HepG2 (cell line): ENCODE data around the gene AGRP. TPM values are rescaled to one million over a fixed set of nuclear protein-coding genes. Genes with fewer than 3 reads are reported as not detected.

ENCODE experiments used
- ATAC-seq: fragments of 200-7000 bp; cut with Tn5 transposase; 3 replicates; pipeline ENCODE4 v1.9.1; 2020; ENCODE audit warnings: mild to moderate bottlenecking, moderate library complexity
- BruUV-seq: library from RNA; stranded (reverse); fragments of 400-500 nt; replicated peaks from 2 replicates; lab custom pipeline; 2021; lab: Mats Ljungman, UMichigan
- CTCF ChIA-PET: fragments of 300-600 bp; formaldehyde crosslinking; extraction: SDS; loops from one replicate; lab custom pipeline; 2021; ENCODE audit warnings: low total read pairs, inconsistent platforms, low intra/inter-chr PET ratio; lab: Yijun Ruan, JAX
- POLR2A ChIA-PET: fragments of 350-600 bp; sonication (Branson Sonifier 250); formaldehyde crosslinking; loops from one replicate; lab custom pipeline; 2020; ENCODE audit warnings: antibody characterized with exemption, inconsistent platforms; lab: Yijun Ruan, JAX
- DNase-seq: peaks from one replicate; pipeline ENCODE4 v3.0.0-alpha.2; 2015; ENCODE audit warnings: low spot score
- FAIRE-seq: peaks from 3 replicates; lab custom pipeline; 2011; peaks lifted over from hg19 to GRCh38; lab: Jason Lieb, UNC
- H2AFZ ChIP-seq: one replicate; pipeline ENCODE4 v1.6.1; 2011; ENCODE audit warnings: low read length, inconsistent platforms
- H3K27ac ChIP-seq: fragments of 300-600 bp; 3 replicates; pipeline ENCODE4 v1.8.0; 2011; ENCODE audit warnings: mixed run types, mild to moderate bottlenecking, mixed read lengths, low read length, inconsistent platforms; ENCODE audit not compliant: insufficient read depth; ENCODE audit errors: extremely low read length
- H3K27me3 ChIP-seq, 2 experiments: fragments of 200-600 bp in 1 of 2; 2 replicates in 1 of 2; 3 replicates in 1 of 2; pipeline versions ENCODE4 v1.6.0 to v1.8.0; 2011; ENCODE audit warnings: low read length in 2 of 2, mild to moderate bottlenecking in 2 of 2, moderate library complexity in 2 of 2, inconsistent platforms in 1 of 2; ENCODE audit not compliant: insufficient read depth in 2 of 2, control insufficient read depth in 1 of 2
- H3K36me3 ChIP-seq, 2 experiments: fragments of 200-600 bp in 1 of 2; replicated peaks in 1 of 2; 2 replicates in 1 of 2; 3 replicates in 1 of 2; pipeline versions ENCODE4 v1.5.1 to v1.8.0; 2011; ENCODE audit warnings: low read length in 2 of 2, inconsistent platforms in 1 of 2; ENCODE audit not compliant: insufficient read depth in 2 of 2, control insufficient read depth in 1 of 2
- H3K4me1 ChIP-seq: 2 replicates; pipeline ENCODE4 v1.5.1; 2012; ENCODE audit warnings: low read length, inconsistent platforms; ENCODE audit not compliant: insufficient read depth
- H3K4me2 ChIP-seq: 2 replicates; pipeline ENCODE4 v1.6.0; 2011; ENCODE audit warnings: low read depth, low read length, inconsistent platforms
- H3K4me3 ChIP-seq, 3 experiments: fragments of 200-600 bp in 1 of 3; sonication (generic), shearing (Covaris generic) in 1 of 3; replicated peaks in 1 of 3; 2 replicates each; pipeline ENCODE4 v1.5.1; 2011 to 2016; ENCODE audit warnings: low read length in 3 of 3, inconsistent platforms in 2 of 3, low read depth in 2 of 3, mild to moderate bottlenecking in 2 of 3, control low read depth in 1 of 3, mixed read lengths in 1 of 3; ENCODE audit not compliant: insufficient read depth in 1 of 3
- H3K79me2 ChIP-seq: one replicate; pipeline ENCODE4 v1.6.1; 2011; ENCODE audit warnings: low read length, inconsistent platforms; ENCODE audit not compliant: insufficient read depth
- H3K9ac ChIP-seq: 2 replicates; pipeline ENCODE4 v1.6.0; 2011; ENCODE audit warnings: mild to moderate bottlenecking, low read depth, low read length, inconsistent platforms; ENCODE audit not compliant: insufficient read depth
- H3K9me3 ChIP-seq: 2 replicates; pipeline ENCODE4 v1.5.1; 2012; ENCODE audit warnings: mild to moderate bottlenecking, low read length
- H4K20me1 ChIP-seq: 2 replicates; pipeline ENCODE4 v1.6.0; 2011; ENCODE audit warnings: inconsistent platforms, mild to moderate bottlenecking, low read length, moderate library complexity; ENCODE audit not compliant: insufficient read depth
- MEIS1 ChIP-seq: sonication (generic); formaldehyde crosslinking; IDR thresholded peaks from 2 replicates; pipeline ENCODE4 v1.9.0; 2021; ENCODE audit warnings: mild to moderate bottlenecking, missing genetic modification reagents, moderate library complexity, borderline replicate concordance
- MXD4 ChIP-seq: IDR thresholded peaks from 2 replicates; pipeline ENCODE4 v1.6.1; 2016; ENCODE audit warnings: mild to moderate bottlenecking, missing biosample characterization, missing genetic modification reagents
- RFXANK ChIP-seq: IDR thresholded peaks from 2 replicates; pipeline ENCODE4 v1.6.1; 2016
- RFXAP ChIP-seq: sonication (generic); formaldehyde crosslinking; IDR thresholded peaks from 2 replicates; pipeline ENCODE4 v1.4.0; 2020; ENCODE audit warnings: missing genetic modification reagents, borderline replicate concordance
- RXRB ChIP-seq: IDR thresholded peaks from 2 replicates; pipeline ENCODE4 v1.6.1; 2016; ENCODE audit warnings: borderline replicate concordance, missing genetic modification reagents, missing compliant biosample characterization
- SRY ChIP-seq: sonication (generic); formaldehyde crosslinking; IDR thresholded peaks from 2 replicates; pipeline ENCODE4 v1.8.0; 2022; ENCODE audit warnings: mild to moderate bottlenecking, missing genetic modification reagents
- ZBTB21 ChIP-seq: sonication (generic); formaldehyde crosslinking; IDR thresholded peaks from 2 replicates; pipeline ENCODE4 v1.4.0; 2020; ENCODE audit warnings: missing genetic modification reagents
- ZFP41 ChIP-seq: sonication (generic); formaldehyde crosslinking; IDR thresholded peaks from 2 replicates; pipeline ENCODE4 v1.4.0; 2020; ENCODE audit warnings: mild to moderate bottlenecking, missing genetic modification reagents, borderline replicate concordance
- ZNF563 ChIP-seq: sonication (generic); formaldehyde crosslinking; IDR thresholded peaks from 2 replicates; pipeline ENCODE4 v1.8.0; 2022; ENCODE audit warnings: mild to moderate bottlenecking, moderate library complexity, missing genetic modification reagents
- ZNF605 ChIP-seq: sonication (generic); formaldehyde crosslinking; IDR thresholded peaks from 2 replicates; pipeline ENCODE4 v1.8.0; 2022; ENCODE audit warnings: mild to moderate bottlenecking, missing genetic modification reagents
- ZNF660 ChIP-seq: sonication (generic); formaldehyde crosslinking; IDR thresholded peaks from 2 replicates; pipeline ENCODE4 v1.5.1; 2020; ENCODE audit warnings: mild to moderate bottlenecking, low read depth, missing genetic modification reagents, borderline replicate concordance
- ZNF781 ChIP-seq: sonication (generic); formaldehyde crosslinking; IDR thresholded peaks from 2 replicates; pipeline ENCODE4 v1.5.1; 2020; ENCODE audit warnings: borderline replicate concordance, mild to moderate bottlenecking, missing genetic modification reagents; ENCODE audit errors: not compliant biosample characterization
- ZSCAN21 ChIP-seq: sonication (generic); formaldehyde crosslinking; IDR thresholded peaks from 2 replicates; pipeline ENCODE4 v1.8.0; 2022; ENCODE audit warnings: mild to moderate bottlenecking, missing genetic modification reagents, moderate library complexity, borderline replicate concordance
- WGBS: methylation state at CpG from one replicate; pipeline ENCODE4 v1.1.6; 2017; ENCODE audit warnings: low lambda C conversion rate; 5-methylcytosine and 5-hydroxymethylcytosine counted together
- in situ Hi-C: cut with HindIII; loops from 2 replicates; pipeline ENCODE4 v1.10.0; 2017; ENCODE audit warnings: low pct_unique_long_range_greater_than_20kb; ENCODE audit not compliant: extremely low pct_ligation_motif_present
- intact Hi-C: fragments of 100-400 bp; cut with micrococcal nuclease; formaldehyde crosslinking; loops from one replicate; pipeline ENCODE4 v1.10.0; 2022; ENCODE audit not compliant: unreplicated experiment
- polyA plus RNA-seq, 8 experiments: library from polyadenylated mRNA; depleted of rRNA in 3 of 8; stranded (reverse) in 7 of 8; unstranded in 1 of 8; fragments of >200 nt; fragmentation: Illumina TruSeq in 4 of 8; extraction: Trizol in 4 of 8; gene quantifications; 2 replicates each; pipeline versions ENCODE4 v1.2.1 to v1.2.3, GENCODE V29; 2011 to 2016; ENCODE audit warnings: low read depth in 4 of 8, missing spikeins in 1 of 8, mixed read lengths in 1 of 8; ENCODE audit not compliant: insufficient read depth in 1 of 8
- total RNA-seq, 5 experiments: library from RNA; depleted of rRNA; stranded (reverse); fragments of >200 nt; fragmentation: Illumina TruSeq; extraction: Trizol; gene quantifications; 2 replicates each; pipeline ENCODE4 v1.2.3, GENCODE V29; 2016; ENCODE audit warnings: low read depth in 1 of 5
- TF ChIP-seq, protein P1 (sequence below): sonication (generic); formaldehyde crosslinking; IDR thresholded peaks from 2 replicates; pipeline ENCODE4 v1.9.0; 2021; ENCODE audit warnings: missing genetic modification reagents, borderline replicate concordance
- TF ChIP-seq, protein P2 (sequence below): IDR thresholded peaks from 2 replicates; pipeline ENCODE4 v1.6.1; 2012; ENCODE audit warnings: low read length, improper control_type of control experiment
- TF ChIP-seq, protein P3 (sequence below): sonication (generic); formaldehyde crosslinking; IDR thresholded peaks from 2 replicates; pipeline ENCODE4 v1.4.0; 2020; ENCODE audit warnings: missing genetic modification reagents

Gene AGRP
- total and polyA plus RNA-seq, 2 of the 13 experiments (the other 11 are each of a cell fraction or from before 2014, with no cell fraction given) = not detected

DNA sequence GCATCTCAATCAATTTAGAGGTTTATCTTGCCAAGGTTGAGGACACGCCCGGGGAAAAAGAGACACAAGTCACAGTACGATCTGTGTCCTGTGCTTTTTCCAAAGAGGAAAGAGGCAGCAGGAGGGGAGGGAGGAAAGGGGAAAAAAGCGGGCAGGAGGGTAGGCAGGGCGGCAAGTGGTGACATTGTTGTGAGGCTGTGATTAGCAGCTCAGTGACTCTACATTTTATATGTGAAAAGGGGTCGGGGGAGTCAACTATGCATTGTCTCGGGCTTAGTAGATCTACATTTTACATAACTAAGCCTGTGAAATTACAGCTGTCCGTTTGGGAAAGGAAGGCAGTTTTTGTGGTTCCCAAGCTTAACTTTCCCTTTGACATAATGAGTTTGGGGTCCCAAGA lies 23.1 kb upstream of the AGRP start:
- 49% methylated on average over 8 of the region's 8 CpGs for WGBS
- ATAC-seq = no peak
- CTCF ChIA-PET = no interaction called here
- Histone ChIP-seq H4K20me1 (no peaks in the 10 kb centered on the region), H3K4me1 (peaks cover 14% of the 10 kb centered on the region), H3K27ac (no peak overlapping the region), H3K9me3 (no peaks in the 10 kb centered on the region)
- POLR2A ChIA-PET = no interaction called here
- TF ChIP-seq RFXAP (CRISPR knock-in tag) (no peak), ZNF781 (CRISPR knock-in tag) (no peak), MEIS1 (CRISPR knock-in tag) (no peak), ZNF660 (CRISPR knock-in tag) (no peak), MXD4 (CRISPR knock-in tag) (no peak), ZNF605 (CRISPR knock-in tag) (no peak), ZNF563 (CRISPR knock-in tag) (no peak), ZBTB21 (CRISPR knock-in tag) (no peak), RFXANK (CRISPR knock-in tag) (no peak), ZSCAN21 (CRISPR knock-in tag) (no peak), SRY (CRISPR knock-in tag) (no peak), RXRB (CRISPR knock-in tag) (no peak), ZFP41 (CRISPR knock-in tag) (no peak)
- TF ChIP-seq, protein P1, sequence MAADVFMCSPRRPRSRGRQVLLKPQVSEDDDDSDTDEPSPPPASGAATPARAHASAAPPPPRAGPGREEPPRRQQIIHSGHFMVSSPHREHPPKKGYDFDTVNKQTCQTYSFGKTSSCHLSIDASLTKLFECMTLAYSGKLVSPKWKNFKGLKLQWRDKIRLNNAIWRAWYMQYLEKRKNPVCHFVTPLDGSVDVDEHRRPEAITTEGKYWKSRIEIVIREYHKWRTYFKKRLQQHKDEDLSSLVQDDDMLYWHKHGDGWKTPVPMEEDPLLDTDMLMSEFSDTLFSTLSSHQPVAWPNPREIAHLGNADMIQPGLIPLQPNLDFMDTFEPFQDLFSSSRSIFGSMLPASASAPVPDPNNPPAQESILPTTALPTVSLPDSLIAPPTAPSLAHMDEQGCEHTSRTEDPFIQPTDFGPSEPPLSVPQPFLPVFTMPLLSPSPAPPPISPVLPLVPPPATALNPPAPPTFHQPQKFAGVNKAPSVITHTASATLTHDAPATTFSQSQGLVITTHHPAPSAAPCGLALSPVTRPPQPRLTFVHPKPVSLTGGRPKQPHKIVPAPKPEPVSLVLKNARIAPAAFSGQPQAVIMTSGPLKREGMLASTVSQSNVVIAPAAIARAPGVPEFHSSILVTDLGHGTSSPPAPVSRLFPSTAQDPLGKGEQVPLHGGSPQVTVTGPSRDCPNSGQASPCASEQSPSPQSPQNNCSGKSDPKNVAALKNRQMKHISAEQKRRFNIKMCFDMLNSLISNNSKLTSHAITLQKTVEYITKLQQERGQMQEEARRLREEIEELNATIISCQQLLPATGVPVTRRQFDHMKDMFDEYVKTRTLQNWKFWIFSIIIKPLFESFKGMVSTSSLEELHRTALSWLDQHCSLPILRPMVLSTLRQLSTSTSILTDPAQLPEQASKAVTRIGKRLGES (CRISPR knock-in tag) = no peak
- TF ChIP-seq, protein P2, sequence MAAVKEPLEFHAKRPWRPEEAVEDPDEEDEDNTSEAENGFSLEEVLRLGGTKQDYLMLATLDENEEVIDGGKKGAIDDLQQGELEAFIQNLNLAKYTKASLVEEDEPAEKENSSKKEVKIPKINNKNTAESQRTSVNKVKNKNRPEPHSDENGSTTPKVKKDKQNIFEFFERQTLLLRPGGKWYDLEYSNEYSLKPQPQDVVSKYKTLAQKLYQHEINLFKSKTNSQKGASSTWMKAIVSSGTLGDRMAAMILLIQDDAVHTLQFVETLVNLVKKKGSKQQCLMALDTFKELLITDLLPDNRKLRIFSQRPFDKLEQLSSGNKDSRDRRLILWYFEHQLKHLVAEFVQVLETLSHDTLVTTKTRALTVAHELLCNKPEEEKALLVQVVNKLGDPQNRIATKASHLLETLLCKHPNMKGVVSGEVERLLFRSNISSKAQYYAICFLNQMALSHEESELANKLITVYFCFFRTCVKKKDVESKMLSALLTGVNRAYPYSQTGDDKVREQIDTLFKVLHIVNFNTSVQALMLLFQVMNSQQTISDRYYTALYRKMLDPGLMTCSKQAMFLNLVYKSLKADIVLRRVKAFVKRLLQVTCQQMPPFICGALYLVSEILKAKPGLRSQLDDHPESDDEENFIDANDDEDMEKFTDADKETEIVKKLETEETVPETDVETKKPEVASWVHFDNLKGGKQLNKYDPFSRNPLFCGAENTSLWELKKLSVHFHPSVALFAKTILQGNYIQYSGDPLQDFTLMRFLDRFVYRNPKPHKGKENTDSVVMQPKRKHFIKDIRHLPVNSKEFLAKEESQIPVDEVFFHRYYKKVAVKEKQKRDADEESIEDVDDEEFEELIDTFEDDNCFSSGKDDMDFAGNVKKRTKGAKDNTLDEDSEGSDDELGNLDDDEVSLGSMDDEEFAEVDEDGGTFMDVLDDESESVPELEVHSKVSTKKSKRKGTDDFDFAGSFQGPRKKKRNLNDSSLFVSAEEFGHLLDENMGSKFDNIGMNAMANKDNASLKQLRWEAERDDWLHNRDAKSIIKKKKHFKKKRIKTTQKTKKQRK = no peak
- TF ChIP-seq, protein P3, sequence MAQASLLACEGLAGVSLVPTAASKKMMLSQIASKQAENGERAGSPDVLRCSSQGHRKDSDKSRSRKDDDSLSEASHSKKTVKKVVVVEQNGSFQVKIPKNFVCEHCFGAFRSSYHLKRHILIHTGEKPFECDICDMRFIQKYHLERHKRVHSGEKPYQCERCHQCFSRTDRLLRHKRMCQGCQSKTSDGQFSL (CRISPR knock-in tag) = no peak
- TF ChIP-seq, all 625 proteins: peak for 0
- H2AFZ ChIP-seq = no peak overlapping the region
- H3K27me3 ChIP-seq = no peaks in the 10 kb centered on the region
- DNase-seq (no peak), FAIRE-seq (no peak)
- intact Hi-C loops = no loop called here
- H3K36me3 ChIP-seq = no peaks in the 10 kb centered on the region
- BruUV-seq = no TSS peak
- in situ Hi-C loops = no loop called here
- H3K9ac ChIP-seq = no peak overlapping the region
- no peak overlapping the region for H3K4me3 ChIP-seq
- H3K4me2 ChIP-seq = no peak overlapping the region
- H3K79me2 ChIP-seq = no peaks in the 10 kb centered on the region
